BJ (cell line): ENCODE data around the gene KCTD16. TPM values are rescaled to one million over a fixed set of nuclear protein-coding genes. Genes with fewer than 3 reads are reported as not detected.

ENCODE experiments used
- CTCF ChIA-PET: fragments of 350-600 bp; formaldehyde crosslinking; extraction: SDS; loops from one replicate; lab custom pipeline; 2021; ENCODE audit warnings: antibody characterized with exemption, inconsistent platforms; lab: Yijun Ruan, JAX
- POLR2A ChIA-PET: fragments of 300-600 bp; sonication (Branson Sonifier 250); formaldehyde crosslinking; extraction: SDS; loops from one replicate; lab custom pipeline; 2021; ENCODE audit warnings: antibody characterized with exemption; lab: Charles Lee
- DNase-seq: peaks from one replicate; pipeline ENCODE4 v3.0.0-alpha.2; 2011; ENCODE audit warnings: low read depth
- H3K27me3 ChIP-seq: 2 replicates; pipeline ENCODE4 v1.6.0; 2011; ENCODE audit warnings: low read length; ENCODE audit not compliant: control insufficient read depth, insufficient read depth
- H3K36me3 ChIP-seq: 2 replicates; pipeline ENCODE4 v1.5.1; 2011; ENCODE audit warnings: low read length; ENCODE audit not compliant: control insufficient read depth, insufficient read depth
- H3K4me3 ChIP-seq: 2 replicates; pipeline ENCODE4 v1.5.1; 2011; ENCODE audit warnings: low read depth, mild to moderate bottlenecking, control low read depth, low read length
- polyA plus RNA-seq: library from polyadenylated mRNA; depleted of rRNA; stranded (reverse); fragments of >200 nt; gene quantifications from 2 replicates; pipeline ENCODE4 v1.2.3, GENCODE V29; 2011
- TF ChIP-seq, protein P1 (sequence below): IDR thresholded peaks from 2 replicates; pipeline ENCODE4 v1.5.1; 2011; ENCODE audit warnings: low read depth, mild to moderate bottlenecking, control low read depth, inconsistent platforms, low read length, moderate library complexity; ENCODE audit not compliant: insufficient read depth

KCTD16 gene
- polyA plus RNA-seq, 1 experiment = 1.7 TPM

DNA sequence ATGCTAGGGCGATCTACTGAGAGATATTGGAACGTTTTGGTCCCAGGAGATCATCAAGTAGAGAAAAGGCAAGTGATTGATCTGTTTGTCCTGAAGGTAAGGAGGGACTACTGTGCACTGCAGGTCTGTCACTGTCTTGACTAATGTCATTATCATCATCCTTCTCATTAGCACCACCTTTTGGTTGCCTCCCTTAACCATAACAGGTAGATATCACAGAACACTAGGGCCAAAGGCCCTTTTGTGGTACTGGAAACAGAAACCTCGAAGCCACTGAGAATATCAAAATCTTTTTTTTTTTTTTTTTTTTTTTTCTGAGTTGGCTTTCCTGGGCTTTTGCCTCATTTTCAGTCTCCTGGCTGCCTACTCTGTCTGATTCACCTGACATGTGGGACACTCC is 134.0 kb downstream of the KCTD16 start:
- ChIA-PET POLR2A (no interaction called here), CTCF (no interaction called here)
- no peaks in the 10 kb centered on the region for H3K36me3 ChIP-seq

GRCh38 chr5:144307736-144308135 is 137.1 kb downstream of the KCTD16 start:
- no peaks in the 10 kb centered on the region for H3K27me3 ChIP-seq
- no peak for DNase-seq
- no peaks in the 10 kb centered on the region for H3K36me3 ChIP-seq
- TF ChIP-seq, protein P1, sequence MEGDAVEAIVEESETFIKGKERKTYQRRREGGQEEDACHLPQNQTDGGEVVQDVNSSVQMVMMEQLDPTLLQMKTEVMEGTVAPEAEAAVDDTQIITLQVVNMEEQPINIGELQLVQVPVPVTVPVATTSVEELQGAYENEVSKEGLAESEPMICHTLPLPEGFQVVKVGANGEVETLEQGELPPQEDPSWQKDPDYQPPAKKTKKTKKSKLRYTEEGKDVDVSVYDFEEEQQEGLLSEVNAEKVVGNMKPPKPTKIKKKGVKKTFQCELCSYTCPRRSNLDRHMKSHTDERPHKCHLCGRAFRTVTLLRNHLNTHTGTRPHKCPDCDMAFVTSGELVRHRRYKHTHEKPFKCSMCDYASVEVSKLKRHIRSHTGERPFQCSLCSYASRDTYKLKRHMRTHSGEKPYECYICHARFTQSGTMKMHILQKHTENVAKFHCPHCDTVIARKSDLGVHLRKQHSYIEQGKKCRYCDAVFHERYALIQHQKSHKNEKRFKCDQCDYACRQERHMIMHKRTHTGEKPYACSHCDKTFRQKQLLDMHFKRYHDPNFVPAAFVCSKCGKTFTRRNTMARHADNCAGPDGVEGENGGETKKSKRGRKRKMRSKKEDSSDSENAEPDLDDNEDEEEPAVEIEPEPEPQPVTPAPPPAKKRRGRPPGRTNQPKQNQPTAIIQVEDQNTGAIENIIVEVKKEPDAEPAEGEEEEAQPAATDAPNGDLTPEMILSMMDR = no peak
- ChIA-PET CTCF (no interaction called here), POLR2A (no interaction called here)
- H3K4me3 ChIP-seq = no peak overlapping the region

More for the DNA sequence above, 134.0 kb downstream of the KCTD16 start:
- no peak for DNase-seq
- H3K4me3 ChIP-seq = no peak overlapping the region
- no peaks in the 10 kb centered on the region for H3K27me3 ChIP-seq
- TF ChIP-seq, protein P1 = no peak

- no peak overlapping the region for H3K4me3 ChIP-seq
- ChIA-PET CTCF (no interaction called here), POLR2A (no interaction called here)
- no peak for DNase-seq
- H3K27me3 ChIP-seq = no peaks in the 10 kb centered on the region
- TF ChIP-seq, protein P1 = no peak
- no peaks in the 10 kb centered on the region for H3K36me3 ChIP-seq
Observed at GRCh38 chr5:144308174-144308573, 137.5 kb downstream of the KCTD16 start.

GRCh38 chr5:144308906-144309670 is 138.4 kb downstream of the KCTD16 start:
- TF ChIP-seq, protein P1 = no peak
- CTCF ChIA-PET = no interaction called here
- Histone ChIP-seq H3K36me3 (no peaks in the 10 kb centered on the region), H3K4me3 (no peak overlapping the region), H3K27me3 (no peaks in the 10 kb centered on the region)
- POLR2A ChIA-PET = no interaction called here
- no peak for DNase-seq

GRCh38 chr5:144310621-144311020 is 139.9 kb downstream of the KCTD16 start:
- ChIA-PET CTCF (no interaction called here), POLR2A (no interaction called here)
- H3K27me3 ChIP-seq = no peaks in the 10 kb centered on the region
- no peak for DNase-seq
- no peaks in the 10 kb centered on the region for H3K36me3 ChIP-seq
- TF ChIP-seq, protein P1 = no peak
- H3K4me3 ChIP-seq = no peak overlapping the region
